ENCODE data around the gene EFHC1.

The EFHC1 gene

DNA sequence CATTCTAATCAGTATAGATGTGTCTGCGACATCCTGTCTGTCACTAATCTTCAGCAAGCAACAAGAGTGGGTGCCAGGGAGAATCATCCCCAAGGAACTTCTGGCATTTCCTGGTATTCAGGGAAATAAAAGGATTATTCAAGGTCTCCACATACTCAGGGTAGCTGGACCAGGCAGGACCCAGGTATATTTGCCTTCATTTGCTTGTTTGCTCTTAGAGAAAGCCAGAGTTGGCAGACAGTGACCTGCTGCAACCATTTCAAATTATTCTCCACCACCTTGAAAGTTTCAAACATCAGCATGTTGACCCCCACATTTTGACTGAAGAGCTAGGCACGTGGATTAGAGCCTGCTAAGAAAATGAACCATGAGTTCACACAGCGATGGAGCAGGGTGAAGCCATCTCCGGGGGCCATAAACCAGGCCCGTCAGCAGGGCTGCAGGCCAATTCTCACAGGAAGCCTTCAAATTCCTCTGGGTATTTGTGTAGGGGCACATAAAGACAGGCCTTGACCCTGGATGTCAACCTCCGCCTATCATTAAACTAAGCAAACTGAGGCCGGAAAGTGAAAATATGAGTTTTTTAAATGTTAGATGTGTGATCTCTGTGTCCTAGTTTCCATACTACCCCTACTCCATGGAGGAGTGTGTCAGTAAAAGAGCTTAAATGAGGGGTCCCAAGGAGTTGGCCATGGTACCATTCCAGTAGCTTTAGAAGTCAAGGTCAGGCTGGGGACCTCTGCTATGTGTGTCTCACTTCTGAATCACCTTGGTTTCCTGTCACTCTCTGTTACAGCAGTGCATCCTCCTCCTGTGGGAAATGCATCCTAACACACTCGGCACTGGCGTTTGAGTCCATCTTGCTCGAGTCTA, 123.8 kb downstream of the EFHC1 start:
- DNase-seq: no peak

DNA sequence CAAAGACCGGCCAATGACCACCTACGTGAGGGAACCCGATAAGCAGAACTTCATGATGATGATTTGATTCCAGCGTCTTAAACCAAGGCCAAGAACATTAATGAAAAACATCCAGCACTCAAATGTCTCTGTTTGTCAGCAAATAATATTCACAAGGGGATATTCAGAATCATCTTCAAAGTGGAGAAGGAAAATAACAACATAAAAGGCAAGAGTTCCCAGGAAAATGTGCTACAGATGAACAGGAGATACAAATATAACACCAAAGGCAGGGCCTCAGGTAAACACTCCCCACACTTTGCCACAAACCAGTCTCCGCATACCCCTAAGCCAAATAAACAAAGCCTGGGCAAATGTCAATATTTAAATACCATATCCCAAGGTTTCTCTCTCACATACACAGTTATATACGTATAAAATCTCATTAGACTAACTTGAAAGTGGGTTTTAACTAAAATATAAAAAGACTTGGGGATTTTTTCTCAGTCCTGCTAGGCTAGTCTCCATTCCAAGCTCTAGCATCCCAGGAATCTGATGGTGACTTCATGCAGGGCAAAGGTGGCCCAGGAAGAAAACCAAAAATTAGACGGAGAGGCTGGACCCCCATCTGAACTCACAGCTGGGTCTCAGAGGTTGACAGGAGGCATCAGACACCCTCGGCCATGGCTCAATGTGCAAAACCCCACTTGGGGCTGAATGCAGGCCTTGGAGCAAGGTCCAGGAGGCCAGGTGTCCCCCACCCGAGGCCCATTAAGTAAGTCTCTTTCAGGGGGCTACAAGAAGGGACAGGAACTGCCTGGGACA, 124.7 kb downstream of the EFHC1 start:
- no peak for DNase-seq

DNA sequence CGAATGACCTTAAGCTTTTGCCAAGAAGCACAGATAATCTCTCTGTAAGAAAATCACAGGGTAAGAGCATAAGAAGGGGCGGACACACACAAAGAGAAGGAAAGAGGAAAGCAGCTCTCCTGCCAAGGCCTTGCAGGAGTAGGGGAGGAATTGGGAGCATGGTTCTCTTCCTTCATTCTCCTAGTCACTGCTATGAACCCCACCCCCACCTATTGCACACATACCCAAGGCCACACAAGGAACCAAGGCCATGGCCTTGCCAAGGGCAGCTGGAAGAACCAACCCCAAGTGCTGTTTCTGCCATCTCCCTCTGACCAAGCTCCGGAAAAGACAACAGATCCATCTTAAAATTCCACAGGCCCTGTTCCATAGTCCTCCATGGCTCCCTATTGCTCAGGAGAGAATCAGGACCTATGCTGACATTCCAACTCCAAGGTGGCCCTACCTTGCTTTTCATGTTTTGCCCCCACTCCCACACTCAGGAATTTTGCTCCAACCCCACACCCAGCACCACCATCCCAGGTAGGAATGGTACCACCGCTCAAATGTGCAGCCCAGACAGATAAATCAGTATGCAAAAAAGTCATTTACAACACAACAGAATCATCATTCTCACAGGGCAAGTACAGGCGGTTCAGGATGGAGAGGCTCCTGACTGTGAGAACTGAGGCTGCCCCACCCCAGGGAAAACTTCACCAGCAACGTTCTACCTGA, 125.4 kb downstream of the EFHC1 start:
- no peak for DNase-seq

DNA sequence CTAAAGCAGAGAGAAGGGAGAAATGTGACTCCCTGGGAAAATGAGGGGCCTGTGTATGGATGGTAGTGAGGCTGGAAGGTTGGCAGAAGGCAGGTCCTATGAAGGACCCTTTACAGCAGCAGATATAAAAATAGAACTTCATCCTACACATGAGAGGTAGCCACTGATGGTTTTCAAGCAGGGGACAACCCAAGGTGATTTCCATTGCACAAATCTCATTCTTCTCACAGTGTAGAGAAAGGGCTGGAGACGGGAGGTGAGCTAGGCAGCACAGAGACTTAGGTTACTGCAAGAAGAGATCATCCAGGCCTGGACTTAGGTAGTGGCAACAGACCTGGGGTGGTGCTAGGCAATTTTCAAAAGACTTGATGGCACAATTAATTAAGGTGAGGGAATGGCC, 126.0 kb downstream of the EFHC1 start:
- no peak for DNase-seq

GRCh38 chr6:52546678-52547077, 126.5 kb downstream of the EFHC1 start:
- no peak for DNase-seq

DNA sequence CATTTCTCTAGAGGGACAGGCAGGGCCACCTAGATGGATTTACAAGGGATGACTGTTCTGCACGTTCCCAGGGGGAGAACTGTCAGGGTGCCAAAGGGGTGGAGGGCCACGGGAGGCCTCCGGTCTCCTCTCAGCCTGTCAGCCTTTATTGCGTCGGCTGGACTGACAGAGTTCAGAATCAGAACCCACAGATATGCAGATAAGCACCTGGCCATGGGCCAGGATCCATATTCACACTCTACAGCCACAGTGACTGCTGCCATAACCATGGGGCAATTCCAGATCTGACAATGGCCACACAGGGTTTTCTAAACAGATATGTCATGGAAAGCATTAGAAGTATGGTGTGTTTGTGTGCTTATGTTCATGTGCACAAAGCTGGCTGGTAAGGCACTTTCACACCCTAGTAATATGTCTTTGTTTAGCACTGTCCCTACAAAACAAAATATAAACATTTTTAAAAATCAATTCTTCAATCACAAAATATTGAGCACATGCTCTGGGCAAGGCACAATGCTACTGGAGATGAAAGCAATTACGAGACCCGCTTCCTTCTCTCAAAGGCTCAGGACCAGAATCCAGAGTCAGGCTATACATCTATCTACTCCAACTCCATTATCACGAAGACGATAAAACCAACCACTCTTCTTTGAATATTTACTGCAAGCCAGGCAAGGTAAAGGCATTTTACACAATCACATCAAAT, 127.7 kb downstream of the EFHC1 start:
- DNase-seq: no peak

DNA sequence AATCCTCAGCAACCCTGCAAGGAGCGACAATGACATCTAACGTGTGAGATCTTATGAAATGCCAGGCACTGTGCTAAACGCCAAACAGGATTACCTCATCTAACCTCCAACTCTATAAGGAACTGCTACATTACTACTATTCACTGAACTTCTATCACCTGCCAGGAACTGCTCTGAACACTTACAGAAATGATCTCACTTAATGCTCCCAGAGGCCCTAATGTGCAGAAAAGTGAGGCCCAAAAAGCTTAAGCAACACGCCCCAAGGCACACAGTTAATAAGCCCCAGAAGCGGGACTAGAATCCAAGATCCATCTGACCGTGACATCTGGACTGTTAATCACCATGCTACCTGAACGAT, 128.2 kb downstream of the EFHC1 start:
- no peak for DNase-seq

GRCh38 chr6:52548999-52549398, 128.9 kb downstream of the EFHC1 start:
- no peak for DNase-seq

DNA sequence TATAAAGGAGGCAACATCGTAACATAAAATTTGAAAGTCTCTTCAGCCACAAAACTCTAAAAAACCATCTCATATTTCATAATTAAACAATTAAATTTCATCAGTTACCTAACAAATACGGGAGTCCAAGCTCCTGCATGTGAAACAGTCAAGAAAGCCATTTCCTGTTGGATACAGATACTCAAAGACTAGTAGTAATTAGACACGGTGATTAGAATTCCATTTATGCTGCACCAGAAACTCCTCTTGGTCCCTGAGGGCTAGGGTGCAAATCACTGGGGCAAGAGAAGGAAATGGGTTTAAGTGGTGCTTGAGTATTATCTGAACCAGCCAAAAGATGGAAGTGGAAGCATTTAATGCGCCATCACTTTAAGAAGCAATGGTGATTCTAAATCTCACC, 129.3 kb downstream of the EFHC1 start:
- DNase-seq: no peak

DNA sequence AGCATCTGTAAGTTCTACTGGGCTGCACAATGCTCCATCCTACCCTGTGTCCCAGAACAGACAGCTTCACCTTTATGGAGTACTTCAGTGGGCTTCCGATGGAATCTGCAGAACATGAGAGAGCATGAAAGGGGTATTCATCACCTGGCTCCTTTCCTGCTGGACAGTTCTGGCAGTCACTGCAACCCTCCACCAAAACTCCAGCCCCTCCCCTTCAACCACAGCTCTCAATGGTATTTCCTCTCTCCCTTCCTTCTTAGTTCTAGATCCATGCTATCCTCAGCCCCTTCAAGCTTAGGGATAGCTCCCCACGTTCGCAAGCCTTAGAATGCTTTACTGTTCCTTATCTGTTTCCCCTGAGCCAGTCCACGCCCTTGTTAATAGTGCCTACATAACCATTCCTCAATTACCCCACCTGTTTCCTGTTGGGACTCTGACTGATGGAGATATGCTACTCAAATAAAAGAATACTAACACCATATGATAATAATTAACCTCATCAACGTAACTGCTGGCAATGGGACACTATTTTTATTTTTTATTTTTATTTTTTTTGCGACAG, 130.0 kb downstream of the EFHC1 start:
- no peak for DNase-seq

DNA sequence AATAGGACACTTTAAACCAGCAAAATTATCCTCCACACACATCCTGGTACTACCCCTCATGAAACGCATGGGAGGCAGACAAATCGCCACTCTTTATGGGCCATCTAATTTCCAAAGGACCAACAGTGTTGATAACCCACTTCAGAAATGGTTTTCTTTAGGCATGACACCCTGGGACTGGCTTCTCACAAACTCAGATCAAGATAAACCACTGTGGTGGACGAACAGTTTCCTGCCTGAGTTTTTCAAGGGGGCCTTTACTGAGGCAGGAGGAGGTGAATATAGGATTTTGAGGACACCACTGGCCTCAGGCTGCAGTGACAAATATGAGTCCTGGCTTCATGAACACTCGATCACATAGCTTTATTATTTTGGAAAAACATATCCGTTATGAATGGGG, 130.7 kb downstream of the EFHC1 start:
- DNase-seq: no peak

- no peak for DNase-seq
These were observed 131.5 kb downstream of the EFHC1 start for GRCh38 chr6:52551483-52552277.

DNA sequence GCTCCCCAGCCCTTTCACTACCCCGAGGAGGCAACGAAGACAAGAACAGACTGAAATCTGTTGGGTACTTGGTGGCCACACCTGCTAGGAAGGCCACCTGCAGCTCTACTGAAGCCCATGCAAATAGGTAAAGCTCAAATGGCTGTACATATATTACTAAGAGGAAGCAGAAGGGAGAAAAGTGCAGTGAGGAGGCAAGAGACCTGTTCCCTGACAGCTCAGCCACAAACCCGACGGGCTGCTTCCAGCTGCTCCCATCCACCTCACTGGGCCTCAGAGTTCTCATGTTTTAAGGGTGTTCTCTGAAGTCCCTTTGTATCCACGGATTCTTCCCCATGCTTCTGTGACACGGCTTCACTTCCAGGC, 132.1 kb downstream of the EFHC1 start:
- no peak for DNase-seq

DNA sequence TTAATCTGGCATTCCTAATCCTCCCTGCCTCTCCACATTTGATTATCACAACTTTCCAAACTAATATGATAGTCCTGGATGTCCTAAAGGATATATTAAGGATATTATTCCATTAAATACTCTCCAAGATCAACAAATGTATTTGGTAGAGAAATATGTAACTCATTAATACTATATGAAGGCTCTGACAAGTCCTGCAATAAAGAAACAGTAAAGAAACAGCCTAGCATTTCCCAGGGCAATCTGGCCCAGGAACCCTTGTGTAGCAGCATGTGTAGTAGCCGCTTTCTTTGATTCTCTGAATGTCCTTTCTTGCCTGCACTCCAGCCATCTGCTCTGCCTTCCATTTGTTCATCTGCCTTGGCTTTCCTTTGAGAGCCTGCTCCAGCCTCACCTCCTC, 133.0 kb downstream of the EFHC1 start:
- DNase-seq: no peak

- DNase-seq: no peak
These were observed 133.6 kb downstream of the EFHC1 start for GRCh38 chr6:52553719-52554118.

- DNase-seq: no peak
These were observed 134.6 kb downstream of the EFHC1 start for GRCh38 chr6:52554684-52555280.

DNA sequence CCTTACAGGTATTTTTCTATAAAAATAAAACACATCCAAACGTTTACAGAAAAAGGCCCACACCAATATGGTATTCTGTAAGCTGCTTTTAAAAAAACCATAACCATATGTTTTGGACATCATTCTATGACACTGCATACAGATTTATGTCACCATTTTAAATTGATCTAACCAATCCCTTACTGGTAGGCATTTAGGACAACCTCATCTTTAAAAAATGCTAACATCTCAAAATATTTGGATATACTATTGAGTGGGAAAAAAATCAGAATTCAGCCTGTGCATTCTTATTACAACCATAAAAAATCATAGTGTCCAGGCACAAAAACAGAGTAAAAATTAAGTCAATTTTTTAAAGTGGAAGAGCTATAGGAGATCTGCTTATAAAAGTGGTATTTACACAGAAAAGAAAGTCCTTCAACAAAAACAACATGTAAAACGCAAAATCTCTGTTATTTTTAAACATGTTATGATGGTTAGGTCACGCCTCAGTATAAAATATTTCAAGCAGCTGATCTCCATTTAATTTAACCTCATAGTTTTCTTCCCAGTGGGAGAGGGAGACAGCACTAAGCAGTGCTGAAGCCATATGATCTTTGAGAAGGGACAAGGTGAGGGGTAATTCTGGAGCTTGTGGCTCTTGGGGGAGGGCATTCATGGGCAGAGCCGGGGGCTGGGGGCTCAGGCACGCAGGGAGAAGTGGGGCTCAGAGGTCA, 135.5 kb downstream of the EFHC1 start:
- DNase-seq: no peak

- DNase-seq: no peak
These were observed 137.5 kb downstream of the EFHC1 start for GRCh38 chr6:52557389-52558265.

GRCh38 chr6:52558266-52559000, 138.3 kb downstream of the EFHC1 start:
- DNase-seq: no peak
